OCI-LY1 (cell line): ENCODE data around the gene KRTCAP2.

Source experiments
- H2AFZ ChIP-seq: fragments of 200-600 bp; sonication (generic), shearing (Covaris generic); 2 replicates; pipeline ENCODE4 v1.6.0; 2014; ENCODE audit warnings: antibody characterized with exemption, mild to moderate bottlenecking, low read length
- H3F3A ChIP-seq: fragments of 200-600 bp; sonication (generic), shearing (Covaris generic); 2 replicates; pipeline ENCODE4 v1.6.0; 2014; ENCODE audit warnings: mild to moderate bottlenecking, antibody characterized with exemption, low read length, moderate library complexity; ENCODE audit not compliant: insufficient read depth
- H3K27ac ChIP-seq: fragments of 200-600 bp; sonication (generic); 2 replicates; pipeline ENCODE4 v1.5.1; 2014; ENCODE audit warnings: low read length, mixed run types, mild to moderate bottlenecking, low read depth; ENCODE audit not compliant: poor library complexity, severe bottlenecking
- H3K27me3 ChIP-seq: fragments of 200-600 bp; sonication (generic); 2 replicates; pipeline ENCODE4 v1.6.0; 2014; ENCODE audit warnings: antibody characterized with exemption, mild to moderate bottlenecking, low read length, moderate library complexity; ENCODE audit not compliant: insufficient read depth
- H3K36me3 ChIP-seq: fragments of 200-600 bp; sonication (generic); 2 replicates; pipeline ENCODE4 v1.6.1; 2014; ENCODE audit warnings: mild to moderate bottlenecking, antibody characterized with exemption, low read length, moderate library complexity, mixed read lengths; ENCODE audit not compliant: insufficient read depth
- H3K4me1 ChIP-seq: fragments of 200-600 bp; sonication (generic); 2 replicates; pipeline ENCODE4 v1.5.1; 2014; ENCODE audit warnings: mild to moderate bottlenecking, low read length, moderate library complexity; ENCODE audit not compliant: insufficient read depth, severe bottlenecking
- H3K4me2 ChIP-seq: fragments of 200-600 bp; sonication (generic), shearing (Covaris generic); 2 replicates; pipeline ENCODE4 v1.6.1; 2014; ENCODE audit warnings: low read length
- H3K4me3 ChIP-seq: fragments of 200-600 bp; sonication (generic); 2 replicates; pipeline ENCODE4 v1.5.1; 2014; ENCODE audit warnings: low read length, low read depth, mild to moderate bottlenecking, mixed read lengths; ENCODE audit not compliant: poor library complexity, severe bottlenecking
- H3K79me2 ChIP-seq: fragments of 200-600 bp; shearing (Covaris generic); 2 replicates; pipeline ENCODE4 v1.6.1; 2016; ENCODE audit warnings: mixed run types, low read length, mixed read lengths; ENCODE audit not compliant: insufficient read depth
- H3K9ac ChIP-seq: fragments of 200-600 bp; sonication (generic), shearing (Covaris generic); 2 replicates; pipeline ENCODE4 v1.6.1; 2014; ENCODE audit warnings: mild to moderate bottlenecking, low read length, mixed read lengths
- H3K9me2 ChIP-seq: fragments of 200-600 bp; sonication (generic), shearing (Covaris generic); 2 replicates; pipeline ENCODE4 v1.6.1; 2014; ENCODE audit warnings: low read depth, mild to moderate bottlenecking, low read length, mixed read lengths
- H3K9me3 ChIP-seq: fragments of 200-600 bp; shearing (Covaris generic); 2 replicates; pipeline ENCODE4 v1.6.1; 2014; ENCODE audit warnings: low read length, mixed read lengths
- H4K20me1 ChIP-seq: fragments of 200-600 bp; sonication (generic), shearing (Covaris generic); 2 replicates; pipeline ENCODE4 v1.6.0; 2016; ENCODE audit warnings: mild to moderate bottlenecking, low read length; ENCODE audit not compliant: insufficient read depth
- CTCF ChIP-seq: fragments of 200-600 bp; sonication (generic), shearing (Covaris generic); IDR thresholded peaks from 2 replicates; pipeline ENCODE4 v1.5.1; 2017; ENCODE audit warnings: mild to moderate bottlenecking, antibody characterized with exemption, low read length, moderate library complexity, mixed read lengths
- EZH2 ChIP-seq: fragments of 200-600 bp; sonication (generic), shearing (Covaris generic); IDR thresholded peaks from 2 replicates; pipeline ENCODE4 v1.8.0; 2017; ENCODE audit warnings: borderline replicate concordance, mixed run types, mild to moderate bottlenecking, antibody characterized with exemption, low read length, moderate library complexity, mixed read lengths

KRTCAP2 gene

GRCh38 chr1:155171836-155172731, 1.0 kb downstream of the KRTCAP2 start:
- peak overlapping the region; percentile 89 for H3K4me3 ChIP-seq
- no peaks in the 10 kb centered on the region for H3K79me2 ChIP-seq
- no peaks in the 10 kb centered on the region for H4K20me1 ChIP-seq
- H3K27me3 ChIP-seq: no peaks in the 10 kb centered on the region
- H3K9me2 ChIP-seq: no peaks in the 10 kb centered on the region
- TF ChIP-seq CTCF: no peak
- no peak for TF ChIP-seq EZH2
- peaks cover 17% of the 10 kb centered on the region for H3K36me3 ChIP-seq
- peaks cover 4% of the 10 kb centered on the region; the same call in 1 of the 2 replicates for H3F3A ChIP-seq
- peaks cover 33% of the 10 kb centered on the region for H3K4me1 ChIP-seq
- H2AFZ ChIP-seq: no peak overlapping the region
- peak overlapping the region; percentile 97 for H3K9ac ChIP-seq
- H3K9me3 ChIP-seq: no peaks in the 10 kb centered on the region
- peak overlapping the region; percentile 78 for H3K27ac ChIP-seq
- H3K4me2 ChIP-seq: peak overlapping the region; percentile 82

GRCh38 chr1:155170806-155171205, 2.3 kb downstream of the KRTCAP2 start:
- Histone ChIP-seq H3F3A (no peaks in the 10 kb centered on the region), H3K27ac (no peak overlapping the region), H3K9me2 (no peaks in the 10 kb centered on the region), H3K4me2 (no peak overlapping the region), H3K27me3 (no peaks in the 10 kb centered on the region), H4K20me1 (no peaks in the 10 kb centered on the region), H3K4me3 (no peak overlapping the region), H3K36me3 (peaks cover 17% of the 10 kb centered on the region), H3K4me1 (peaks cover 33% of the 10 kb centered on the region), H3K9ac (no peak overlapping the region), H3K9me3 (no peaks in the 10 kb centered on the region), H3K79me2 (no peaks in the 10 kb centered on the region), H2AFZ (no peak overlapping the region)
- TF ChIP-seq CTCF (no peak), EZH2 (no peak)

- no peaks in the 10 kb centered on the region for H4K20me1 ChIP-seq
- no peaks in the 10 kb centered on the region for H3F3A ChIP-seq
- no peak overlapping the region for H3K9ac ChIP-seq
- peaks cover 17% of the 10 kb centered on the region for H3K36me3 ChIP-seq
- no peak overlapping the region for H3K27ac ChIP-seq
- H3K9me2 ChIP-seq: no peaks in the 10 kb centered on the region
- TF ChIP-seq CTCF: no peak
- no peak for TF ChIP-seq EZH2
- H3K27me3 ChIP-seq: no peaks in the 10 kb centered on the region
- H3K4me2 ChIP-seq: no peak overlapping the region
- no peak overlapping the region for H3K4me3 ChIP-seq
- H2AFZ ChIP-seq: no peak overlapping the region
- H3K4me1 ChIP-seq: peaks cover 33% of the 10 kb centered on the region
- H3K9me3 ChIP-seq: no peaks in the 10 kb centered on the region
- H3K79me2 ChIP-seq: no peaks in the 10 kb centered on the region
These were observed 2.9 kb downstream of the KRTCAP2 start for GRCh38 chr1:155170101-155170785.
